GM18870 (cell line): ENCODE measurements around the gene C2orf49.
"Not testable (repeated sequence)": the region's sequence is repeated elsewhere in the genome, so short reads cannot be mapped to it uniquely, and the experiment has no call there.

Experiments
- ATAC-seq: cut with Tn5 transposase; IDR thresholded peaks from one replicate; pipeline ENCODE4 v1.9.1; 2021; ENCODE audit warnings: moderate library complexity; ENCODE audit not compliant: unreplicated experiment

Gene C2orf49

GRCh38 chr2:105320651-105321215 lies 16.6 kb upstream of the C2orf49 start:
- no peak for ATAC-seq

DNA sequence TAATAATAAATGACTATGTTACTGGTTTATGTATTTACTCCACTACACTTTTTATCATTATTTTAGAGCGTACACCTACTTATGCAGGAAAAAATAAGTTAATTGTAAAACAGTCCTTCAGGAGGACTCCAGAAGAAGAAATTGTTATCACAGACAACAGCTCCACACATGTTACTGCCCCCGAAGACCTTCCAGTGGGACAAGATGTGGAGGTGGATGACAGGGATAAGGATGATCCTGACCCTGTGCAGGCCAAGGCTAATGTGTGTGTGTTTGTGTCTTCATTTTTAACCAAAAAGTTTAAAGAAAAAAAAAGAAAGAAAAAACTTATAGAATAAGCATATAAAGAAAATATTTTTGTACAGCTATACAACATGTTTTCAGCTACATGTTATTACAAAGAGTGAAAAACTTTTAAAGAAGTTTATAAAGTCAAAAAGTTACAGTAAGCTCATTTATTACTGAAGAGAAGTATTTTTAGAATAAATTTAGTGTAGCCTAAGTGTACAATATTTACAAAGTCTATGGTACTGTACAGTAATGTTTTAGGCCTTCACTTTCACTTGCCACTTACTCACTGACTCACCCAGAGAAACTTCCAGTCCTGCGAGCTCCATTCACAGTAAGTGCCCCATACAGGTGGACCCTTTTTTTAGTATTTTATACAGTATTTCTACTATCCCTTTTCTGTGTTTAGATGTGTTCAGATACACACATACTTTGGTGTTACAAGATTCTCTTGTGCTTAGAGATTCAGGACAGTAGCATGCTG lies 15.3 kb upstream of the C2orf49 start:
- no peak for ATAC-seq

- ATAC-seq = no peak
Observed at GRCh38 chr2:105323111-105323510, 14.2 kb upstream of the C2orf49 start.

DNA sequence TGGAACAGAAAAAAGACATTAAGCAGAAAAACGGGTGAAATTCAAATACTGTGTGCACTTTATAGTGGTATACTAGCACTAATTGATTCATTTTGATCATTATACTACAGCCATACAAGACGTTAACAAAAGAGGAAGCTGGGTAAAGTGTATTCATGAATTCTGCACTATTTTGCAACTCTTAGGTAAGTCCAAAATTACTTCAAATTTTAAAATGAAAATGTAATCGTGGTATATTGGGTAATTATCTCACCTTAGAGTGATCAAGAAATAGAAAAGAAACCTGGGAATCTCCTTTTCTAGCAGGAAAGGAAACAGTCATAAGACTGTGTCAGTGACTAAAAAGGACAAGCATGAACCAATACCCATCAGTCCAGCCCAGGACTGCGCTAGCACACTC lies 13.2 kb upstream of the C2orf49 start:
- no peak for ATAC-seq

DNA sequence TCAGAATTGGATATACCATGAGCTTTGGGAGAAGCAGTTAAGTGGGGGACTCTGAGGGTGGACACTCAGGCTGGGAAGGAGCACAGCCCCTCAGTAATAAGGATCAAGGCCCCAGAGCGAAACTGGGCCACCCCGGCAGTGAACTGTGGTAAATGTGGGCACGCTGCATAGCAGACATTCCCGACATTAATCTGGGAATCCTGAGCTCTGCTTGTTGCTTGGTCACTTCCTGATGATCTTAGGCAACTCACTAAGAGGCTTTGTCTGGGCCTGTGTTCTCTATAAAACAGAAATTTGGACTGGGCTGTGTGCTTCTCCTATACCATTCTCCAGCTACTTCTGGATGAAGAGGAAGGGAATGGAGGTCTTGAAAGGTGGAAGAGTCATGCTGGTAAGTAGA lies 12.6 kb upstream of the C2orf49 start:
- no peak for ATAC-seq

GRCh38 chr2:105325389-105325963 lies 11.9 kb upstream of the C2orf49 start:
- no peak for ATAC-seq

DNA sequence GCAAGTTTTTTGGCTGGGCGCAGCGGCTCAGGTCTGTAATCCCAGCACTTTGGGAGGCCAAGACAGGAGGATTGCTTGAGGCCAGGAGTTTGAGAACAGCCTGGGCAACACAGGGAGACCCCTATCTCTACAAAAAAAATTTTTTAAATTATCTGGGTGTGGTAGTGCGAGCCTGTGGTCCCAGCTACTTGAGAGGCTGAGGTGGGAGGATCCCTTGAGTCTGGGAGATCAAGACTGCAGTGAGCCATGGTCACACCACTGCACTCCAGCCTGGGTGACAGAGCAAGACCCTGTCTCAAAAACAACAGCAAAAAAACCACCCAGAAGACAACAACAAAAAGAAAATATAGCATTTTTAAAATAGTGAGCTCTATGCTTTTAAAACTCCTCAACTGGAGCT lies 10.1 kb upstream of the C2orf49 start:
- not testable (repeated sequence) for ATAC-seq

- ATAC-seq = no peak
Observed at GRCh38 chr2:105327690-105328089, 9.7 kb upstream of the C2orf49 start.

GRCh38 chr2:105328281-105329196 lies 8.8 kb upstream of the C2orf49 start:
- ATAC-seq = peak; percentile 43

DNA sequence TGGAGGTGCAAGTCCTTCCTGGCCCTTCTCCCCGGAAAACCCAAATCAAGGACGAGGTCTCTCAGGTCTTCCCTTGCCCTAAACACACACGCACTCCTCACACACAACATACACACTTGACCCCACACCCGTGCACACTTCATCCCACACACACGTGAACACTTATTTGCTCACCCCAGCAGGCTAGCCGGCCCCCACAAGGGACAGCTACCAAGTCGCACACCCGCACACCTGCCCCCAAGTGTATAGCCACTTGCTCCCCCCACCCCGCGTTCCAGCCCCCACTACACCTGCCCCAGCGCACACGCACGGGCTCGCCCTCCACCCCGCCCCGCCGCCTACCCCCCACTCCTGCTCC lies 8.2 kb upstream of the C2orf49 start:
- ATAC-seq = no peak

DNA sequence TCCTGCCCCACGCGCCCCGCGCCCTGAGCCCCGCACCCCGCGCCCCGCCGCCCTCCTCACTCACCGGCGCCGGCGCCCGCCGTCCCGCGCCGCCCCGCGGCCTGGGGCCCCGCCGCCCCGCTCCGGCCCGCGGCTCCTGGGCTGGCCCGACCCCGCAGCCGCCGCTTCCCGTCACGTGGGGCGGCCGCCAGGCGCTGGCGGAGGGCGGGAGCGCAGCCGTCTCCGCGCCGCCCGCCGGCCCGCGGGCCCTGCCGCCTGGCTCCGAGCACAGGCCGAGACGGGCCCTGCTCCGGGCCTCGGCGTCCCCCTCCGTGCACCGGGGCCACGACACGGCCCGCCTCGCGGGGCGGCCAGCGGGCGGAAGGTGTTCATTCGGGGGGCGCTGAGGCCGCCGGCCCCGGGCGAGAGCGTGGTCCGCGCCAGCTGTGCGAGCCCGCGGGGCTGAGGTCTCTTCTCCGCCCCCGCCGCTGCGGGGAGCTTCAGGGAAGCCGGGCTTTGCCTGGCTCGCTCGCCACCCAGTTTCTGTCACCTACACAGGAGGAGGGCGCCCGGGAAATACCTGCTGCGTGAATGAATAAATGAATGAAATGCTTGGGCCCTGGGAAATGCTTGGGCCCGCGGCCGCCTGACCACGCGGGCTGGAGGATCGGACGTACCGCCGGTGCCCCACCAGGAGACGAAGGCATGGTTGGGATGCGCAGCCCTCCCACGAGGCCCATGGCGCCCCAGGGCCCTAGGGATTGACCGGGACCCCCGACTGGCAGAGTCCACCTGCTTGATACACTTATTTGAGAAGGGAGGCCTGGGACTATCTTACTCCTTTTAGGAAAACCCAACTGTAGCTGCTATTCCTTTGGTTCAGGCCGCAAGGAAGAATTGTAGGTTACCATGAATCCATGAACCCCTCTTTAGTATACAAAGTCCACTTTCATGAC lies 7.5 kb upstream of the C2orf49 start, which contains the start of gene TGFBRAP1:
Gene TGFBRAP1 (minus strand): TSS at position 175 of the 935 bp plus-strand sequence. CDS start 21,434 bp downstream, outside the sequence.
- ATAC-seq = peak; percentile 44

DNA sequence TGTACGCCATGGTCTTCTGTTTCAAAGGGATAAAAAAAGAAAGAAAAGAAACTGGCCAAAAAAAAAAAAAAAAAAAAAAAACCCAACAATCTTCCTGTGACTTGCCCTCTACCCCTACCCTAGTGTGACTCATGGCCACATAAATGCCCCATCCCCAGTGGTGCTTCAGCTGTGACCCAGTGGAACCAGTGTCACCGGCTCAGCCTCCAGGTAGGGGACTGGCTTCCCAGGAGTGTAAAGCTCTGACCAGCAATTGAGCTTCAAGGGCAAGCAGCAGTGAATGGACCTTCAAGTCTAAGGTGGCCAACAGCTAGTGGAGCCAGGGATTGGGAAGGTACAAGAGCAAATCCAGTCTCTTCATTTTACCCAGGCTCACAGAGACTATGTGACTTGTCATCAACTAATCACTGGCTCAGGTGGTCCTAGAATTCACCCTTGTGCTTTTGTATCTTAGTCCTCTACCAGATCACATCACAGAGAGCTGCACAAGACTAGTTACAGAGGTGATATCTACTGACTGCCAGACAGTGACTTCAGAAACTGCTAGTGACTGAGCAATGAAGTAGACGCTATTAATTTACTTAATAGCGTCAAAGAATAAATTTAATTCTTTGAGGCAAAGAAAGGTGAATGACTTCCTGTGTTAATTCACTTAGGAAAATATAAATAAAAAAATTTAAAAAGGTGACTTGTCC lies 6.5 kb upstream of the C2orf49 start:
- ATAC-seq = no peak

DNA sequence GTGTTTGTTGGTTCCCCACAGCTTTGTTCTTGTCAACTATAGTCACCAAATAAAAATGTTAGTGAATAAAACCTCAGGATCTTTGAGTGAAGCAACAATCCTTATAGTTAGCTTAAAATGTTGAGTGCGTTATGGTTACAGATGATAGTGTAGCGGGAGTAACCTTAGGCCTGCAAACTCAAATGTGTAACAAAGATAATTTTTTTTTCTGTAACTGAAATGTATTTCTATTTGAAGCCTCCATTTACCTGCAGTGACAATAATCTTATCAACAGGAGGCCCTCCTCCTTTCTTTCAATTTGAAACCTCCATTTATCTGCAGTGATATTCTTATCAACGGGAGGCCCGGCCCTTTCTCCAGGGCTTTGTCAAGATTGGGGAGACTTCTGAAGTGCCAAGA lies 3.1 kb upstream of the C2orf49 start:
- no peak for ATAC-seq

- no peak for ATAC-seq
Observed at GRCh38 chr2:105335469-105335868, 1.9 kb upstream of the C2orf49 start.

GRCh38 chr2:105336786-105337121 lies 586 bp upstream of the C2orf49 start:
- ATAC-seq = no peak

- no peak for ATAC-seq
Observed at GRCh38 chr2:105338020-105338385, 663 bp downstream of the C2orf49 start.

DNA sequence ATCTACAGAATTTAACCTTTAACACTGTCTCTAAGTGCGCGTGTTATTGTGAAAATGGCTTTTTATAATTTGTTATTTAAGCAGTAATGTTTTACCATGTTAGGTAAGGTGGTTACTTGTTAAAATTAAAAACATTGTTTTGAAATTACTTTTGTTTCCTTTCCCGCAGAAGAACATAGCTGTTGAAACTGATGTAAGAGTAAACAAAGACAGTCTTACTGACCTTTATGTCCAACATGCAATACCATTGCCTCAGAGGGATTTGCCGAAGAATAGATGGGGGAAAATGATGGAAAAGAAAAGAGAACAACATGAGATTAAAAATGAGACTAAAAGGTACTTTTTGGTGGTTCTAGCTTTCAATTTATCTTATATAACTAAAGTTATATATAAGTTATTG lies 2.1 kb downstream of the C2orf49 start:
- no peak for ATAC-seq

GRCh38 chr2:105344704-105345345 lies 7.5 kb downstream of the C2orf49 start:
- ATAC-seq = no peak

GRCh38 chr2:105357122-105357521 lies 19.8 kb downstream of the C2orf49 start:
- ATAC-seq = no peak
